Testis (tissue), 2 donors: ENCODE data around the gene TSPAN17.

Experiments used
- CTCF ChIP-seq, 3 experiments: fragments of 450-650 bp in 2 of 3; fragments of 200-600 bp in 1 of 3; sonication (generic) in 1 of 3; IDR thresholded peaks; one replicate each; pipeline ENCODE4 v1.5.1; 2016 to 2019; ENCODE audit warnings: antibody characterized with exemption in 3 of 3, mild to moderate bottlenecking in 2 of 3, moderate library complexity in 1 of 3
- POLR2A ChIP-seq: fragments of 450-650 bp; IDR thresholded peaks from one replicate; pipeline ENCODE4 v1.6.1; 2017; ENCODE audit warnings: antibody characterized with exemption, mild to moderate bottlenecking, moderate library complexity

- TF ChIP-seq POLR2A: no peak
- no peak for TF ChIP-seq CTCF (IDR thresholded peaks at IDR 0.05)
Measured at GRCh38 chr5:176610435-176610773, 36.9 kb upstream of the TSPAN17 start.
